AG04450 (cell line): Measurements from ENCODE around the gene HRH2. TPM values are rescaled to one million over a fixed set of nuclear protein-coding genes. Genes with fewer than 3 reads are reported as not detected.

Source experiments
- CTCF ChIA-PET: fragments of 300-600, 350-600 bp; formaldehyde crosslinking; extraction: SDS; loops from one replicate; lab custom pipeline; 2022; ENCODE audit warnings: antibody characterized with exemption, inconsistent platforms; lab: Charles Lee
- POLR2A ChIA-PET: fragments of 350-600 bp; formaldehyde crosslinking; extraction: SDS; loops from one replicate; lab custom pipeline; 2021; ENCODE audit warnings: antibody characterized with exemption, inconsistent platforms; lab: Yijun Ruan, JAX
- DNase-seq: peaks from one replicate; pipeline ENCODE4 v3.0.0-alpha.2; 2011; ENCODE audit warnings: low read depth, low spot score
- H3K27ac ChIP-seq: one replicate; pipeline ENCODE4 v1.5.1; 2012; ENCODE audit warnings: low read depth, low read length, control low read depth
- H3K27me3 ChIP-seq: one replicate; pipeline ENCODE4 v1.6.0; 2012; ENCODE audit warnings: low read length; ENCODE audit not compliant: control insufficient read depth, insufficient read depth
- H3K4me3 ChIP-seq: 2 replicates; pipeline ENCODE4 v1.5.1; 2011; ENCODE audit warnings: mild to moderate bottlenecking, low read depth, low read length, control low read depth
- H3K9me3 ChIP-seq: 2 replicates; pipeline ENCODE4 v1.5.1; 2012; ENCODE audit warnings: low read length; ENCODE audit not compliant: control insufficient read depth, insufficient read depth
- polyA plus RNA-seq: library from polyadenylated mRNA; depleted of rRNA; stranded (reverse); fragments of >200 nt; gene quantifications from 2 replicates; pipeline ENCODE4 v1.2.3, GENCODE V29; 2011
- TF ChIP-seq, protein P1 (sequence below): IDR thresholded peaks from 2 replicates; pipeline ENCODE4 v1.5.1; 2011; ENCODE audit warnings: low read depth, low read length, control low read depth, inconsistent platforms

The HRH2 gene
- polyA plus RNA-seq, 1 experiment: not detected

DNA sequence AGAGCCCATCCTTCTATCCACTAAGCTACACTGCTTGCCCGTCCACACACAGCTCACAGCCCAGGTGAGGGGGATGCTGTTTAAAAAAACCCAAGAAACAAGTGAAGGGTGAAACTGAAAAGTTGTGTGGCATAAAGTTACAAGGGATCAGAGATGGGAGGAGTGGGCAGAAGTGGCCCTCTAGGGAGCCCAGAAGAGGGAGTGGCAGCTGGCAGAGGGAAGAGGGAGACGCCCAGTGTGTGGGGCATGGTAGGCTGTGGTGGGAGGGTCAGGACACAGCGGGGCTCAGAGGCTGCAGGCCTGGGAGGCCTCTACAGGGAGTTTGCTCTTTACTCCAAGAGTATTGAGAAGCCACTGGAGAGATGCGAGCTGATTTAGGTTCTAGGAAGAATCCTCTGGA is 30.1 kb upstream of the HRH2 start:
- ChIA-PET CTCF (no interaction called here), POLR2A (no interaction called here)
- Histone ChIP-seq H3K9me3 (peaks cover 32% of the 10 kb centered on the region), H3K27me3 (no peaks in the 10 kb centered on the region), H3K27ac (no peak overlapping the region), H3K4me3 (no peak overlapping the region)
- TF ChIP-seq, protein P1, sequence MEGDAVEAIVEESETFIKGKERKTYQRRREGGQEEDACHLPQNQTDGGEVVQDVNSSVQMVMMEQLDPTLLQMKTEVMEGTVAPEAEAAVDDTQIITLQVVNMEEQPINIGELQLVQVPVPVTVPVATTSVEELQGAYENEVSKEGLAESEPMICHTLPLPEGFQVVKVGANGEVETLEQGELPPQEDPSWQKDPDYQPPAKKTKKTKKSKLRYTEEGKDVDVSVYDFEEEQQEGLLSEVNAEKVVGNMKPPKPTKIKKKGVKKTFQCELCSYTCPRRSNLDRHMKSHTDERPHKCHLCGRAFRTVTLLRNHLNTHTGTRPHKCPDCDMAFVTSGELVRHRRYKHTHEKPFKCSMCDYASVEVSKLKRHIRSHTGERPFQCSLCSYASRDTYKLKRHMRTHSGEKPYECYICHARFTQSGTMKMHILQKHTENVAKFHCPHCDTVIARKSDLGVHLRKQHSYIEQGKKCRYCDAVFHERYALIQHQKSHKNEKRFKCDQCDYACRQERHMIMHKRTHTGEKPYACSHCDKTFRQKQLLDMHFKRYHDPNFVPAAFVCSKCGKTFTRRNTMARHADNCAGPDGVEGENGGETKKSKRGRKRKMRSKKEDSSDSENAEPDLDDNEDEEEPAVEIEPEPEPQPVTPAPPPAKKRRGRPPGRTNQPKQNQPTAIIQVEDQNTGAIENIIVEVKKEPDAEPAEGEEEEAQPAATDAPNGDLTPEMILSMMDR: no peak
- no peak for DNase-seq

DNA sequence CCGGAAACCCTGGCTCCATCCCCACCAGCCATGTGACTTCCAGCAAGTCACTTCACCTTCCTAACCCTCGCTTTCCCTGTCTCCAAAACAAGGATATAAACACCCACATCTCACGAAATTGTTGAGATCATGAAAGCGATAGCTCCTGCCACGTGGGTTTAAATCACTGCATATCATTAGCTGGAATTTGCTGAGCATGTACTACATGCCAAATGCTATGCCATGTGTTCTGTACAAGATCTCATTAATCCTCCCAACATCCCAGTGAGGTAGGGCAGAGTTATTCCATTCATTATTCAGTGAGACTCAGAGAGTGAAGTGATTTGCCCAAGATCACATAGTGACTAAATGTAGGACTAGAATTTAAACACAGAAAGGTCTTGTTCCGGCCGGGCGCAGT is 29.2 kb upstream of the HRH2 start:
- H3K9me3 ChIP-seq: peaks cover 33% of the 10 kb centered on the region
- TF ChIP-seq, protein P1: no peak
- POLR2A ChIA-PET: no interaction called here

DNA sequence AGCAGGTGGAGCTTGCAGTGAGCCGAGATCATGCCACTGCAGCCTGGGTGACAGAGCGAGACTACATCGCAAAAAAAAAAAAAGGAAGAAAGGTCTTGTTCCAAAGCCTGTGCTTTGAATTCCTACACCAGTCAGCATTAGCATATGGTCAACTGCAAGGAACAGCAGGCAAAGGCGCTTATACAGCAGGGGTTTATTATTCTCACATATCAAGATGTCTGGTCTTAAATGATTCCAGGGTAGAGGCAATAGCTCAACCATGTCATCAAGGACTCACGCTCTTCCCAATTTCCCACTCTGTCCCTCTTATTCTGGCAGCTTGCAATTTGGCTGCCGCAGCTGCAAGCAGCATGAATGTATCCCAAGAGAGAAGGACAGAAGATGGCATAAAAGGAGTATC is 28.6 kb upstream of the HRH2 start:
- POLR2A ChIA-PET: no interaction called here
- no peak overlapping the region for H3K27ac ChIP-seq
- peaks cover 32% of the 10 kb centered on the region for H3K9me3 ChIP-seq
- CTCF ChIA-PET: no interaction called here
- TF ChIP-seq, protein P1: no peak
- H3K4me3 ChIP-seq: no peak overlapping the region
- DNase-seq: no peak
- H3K27me3 ChIP-seq: no peaks in the 10 kb centered on the region

More for the DNA sequence above, 29.2 kb upstream of the HRH2 start:
- H3K27me3 ChIP-seq: no peaks in the 10 kb centered on the region
- no peak for DNase-seq
- H3K27ac ChIP-seq: no peak overlapping the region
- CTCF ChIA-PET: no interaction called here
- no peak overlapping the region for H3K4me3 ChIP-seq

DNA sequence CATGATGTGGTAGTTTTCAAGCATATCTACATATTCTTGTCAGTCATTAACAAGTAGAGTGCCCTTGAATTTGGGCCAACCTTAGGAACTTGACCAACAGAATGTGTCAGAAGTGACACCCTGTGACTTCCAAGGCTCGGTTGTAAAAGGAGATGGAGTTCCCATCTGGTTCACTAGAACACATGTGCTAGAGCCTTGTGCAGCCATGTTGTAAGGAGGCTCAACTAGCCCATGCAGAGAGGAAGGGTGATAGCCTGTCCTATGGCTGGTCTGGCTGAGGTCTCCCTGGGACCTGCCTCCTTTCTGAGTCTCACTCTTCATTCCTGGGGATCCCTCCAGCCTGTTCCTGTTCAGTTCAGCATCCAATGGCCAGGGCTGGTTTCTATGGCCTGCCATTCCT is 28.1 kb upstream of the HRH2 start:
- TF ChIP-seq, protein P1: no peak
- POLR2A ChIA-PET: no interaction called here
- Histone ChIP-seq H3K27me3 (no peaks in the 10 kb centered on the region), H3K9me3 (peaks cover 31% of the 10 kb centered on the region), H3K4me3 (no peak overlapping the region), H3K27ac (no peak overlapping the region)
- DNase-seq: no peak
- CTCF ChIA-PET: no interaction called here

DNA sequence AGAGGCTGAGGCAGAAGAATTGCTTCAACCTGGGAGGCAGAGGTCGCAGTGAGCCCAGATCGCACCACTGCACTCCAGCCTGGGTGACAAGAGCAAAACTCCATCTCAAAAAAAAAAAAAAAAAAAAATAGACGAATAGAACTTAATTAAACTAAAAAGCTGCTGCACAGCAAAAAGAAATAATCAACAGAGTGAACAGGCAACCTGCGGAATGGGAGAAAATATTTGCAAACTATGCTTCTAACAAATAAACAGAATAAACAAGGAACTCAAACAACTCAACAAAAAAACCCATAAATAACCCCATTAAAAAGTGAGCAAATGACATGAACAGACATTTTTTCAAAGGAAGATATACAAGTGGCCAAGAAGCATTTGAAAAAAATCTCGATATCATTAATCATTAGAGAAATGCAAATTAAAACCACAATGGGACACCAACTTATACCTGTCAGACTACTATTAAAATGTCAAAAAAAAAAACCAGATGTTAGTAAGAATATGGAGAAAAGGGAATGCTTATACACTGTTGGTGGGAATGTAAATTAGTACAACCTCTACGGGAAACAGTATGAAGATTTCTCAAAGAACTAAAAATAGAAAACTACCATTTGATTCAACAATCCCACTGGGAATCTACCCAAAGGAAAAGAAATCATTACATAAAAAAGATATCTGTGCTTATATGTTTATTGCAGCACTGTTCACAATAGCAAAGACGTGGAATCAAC is 21.9 kb upstream of the HRH2 start:
- Histone ChIP-seq H3K9me3 (peaks cover 22% of the 10 kb centered on the region), H3K27me3 (no peaks in the 10 kb centered on the region), H3K27ac (no peak overlapping the region), H3K4me3 (no peak overlapping the region)
- DNase-seq: no peak
- ChIA-PET CTCF (no interaction called here), POLR2A (no interaction called here)
- TF ChIP-seq, protein P1: no peak
